RPMI7951 (cell line): Measurements from ENCODE around the gene PBX2. TPM values are rescaled to one million over a fixed set of nuclear protein-coding genes. Genes with fewer than 3 reads are reported as not detected.
"Not testable (repeated sequence)": the region's sequence is repeated elsewhere in the genome, so short reads cannot be mapped to it uniquely, and the experiment has no call there.

Experiments
- DNase-seq: peaks from one replicate; pipeline ENCODE4 v3.0.0-alpha.2; 2012; ENCODE audit warnings: low read depth
- total RNA-seq: library from RNA; depleted of rRNA; stranded (reverse); fragments of >200 nt; shearing (Covaris generic); gene quantifications from 2 replicates; pipeline ENCODE4 v1.2.3, GENCODE V29; 2014; rRNA removed

Gene PBX2
- 14.4 and 15.7 TPM in 2 replicates for total RNA-seq

GRCh38 chr6:32190054-32190851, at the start of gene PBX2:
PBX2 (minus strand) TSS chr6:32190202; CDS start chr6:32189915, 287 bp downstream.
- peak; percentile 91 for DNase-seq

- no peak for DNase-seq
These were observed 49.5 kb upstream of the PBX2 start for GRCh38 chr6:32239462-32239861.

- peak; percentile 8 for DNase-seq
These were observed 44.9 kb upstream of the PBX2 start for GRCh38 chr6:32234934-32235333.

- DNase-seq: no peak
These were observed 36.4 kb upstream of the PBX2 start for GRCh38 chr6:32226434-32226833.

- no peak for DNase-seq
These were observed 34.7 kb upstream of the PBX2 start for GRCh38 chr6:32224696-32225095.

GRCh38 chr6:32223258-32224235, 33.5 kb upstream of the PBX2 start, which contains the start of gene NOTCH4:
NOTCH4 (minus strand) TSS chr6:32224067; CDS start chr6:32223928, 139 bp downstream.
- DNase-seq: no peak

GRCh38 chr6:32222333-32223230, 32.6 kb upstream of the PBX2 start:
- DNase-seq: no peak

- no peak for DNase-seq
These were observed 30.0 kb upstream of the PBX2 start for GRCh38 chr6:32220021-32220420.

GRCh38 chr6:32218167-32218566, 28.2 kb upstream of the PBX2 start:
- DNase-seq: no peak

- no peak for DNase-seq
These were observed 27.0 kb upstream of the PBX2 start for GRCh38 chr6:32216998-32217397.

- DNase-seq: no peak
These were observed 26.3 kb upstream of the PBX2 start for GRCh38 chr6:32216285-32216684.

GRCh38 chr6:32215617-32216016, 25.6 kb upstream of the PBX2 start:
- DNase-seq: no peak

GRCh38 chr6:32214126-32214525, 24.1 kb upstream of the PBX2 start:
- no peak for DNase-seq

- no peak for DNase-seq
These were observed 23.6 kb upstream of the PBX2 start for GRCh38 chr6:32213649-32214048.

- no peak for DNase-seq
These were observed 22.2 kb upstream of the PBX2 start for GRCh38 chr6:32212076-32212760.

- DNase-seq: not testable (repeated sequence)
These were observed 21.4 kb upstream of the PBX2 start for GRCh38 chr6:32211432-32211831.

- DNase-seq: no peak
These were observed 20.2 kb upstream of the PBX2 start for GRCh38 chr6:32210191-32210601.

GRCh38 chr6:32208996-32209395, 19.0 kb upstream of the PBX2 start:
- no peak for DNase-seq

- no peak for DNase-seq
These were observed 14.3 kb upstream of the PBX2 start for GRCh38 chr6:32204268-32204715.

GRCh38 chr6:32203426-32204267, 13.6 kb upstream of the PBX2 start:
- no peak for DNase-seq
